ENCODE measurements around the gene IL22RA1. TPM values are rescaled to one million over a fixed set of nuclear protein-coding genes. Genes with fewer than 3 reads are reported as not detected.

Gene IL22RA1
- total and polyA plus RNA-seq, 2 donors from 2014 or later, result 1.4 TPM

- no peaks in the 10 kb centered on the region for H3K9me3 ChIP-seq (ENCODE audit: control insufficient read depth in 2 of 3, insufficient read depth in 1 of 3, low read length in 3 of 3)
- no peak for TF ChIP-seq CTCF (IDR thresholded peaks at IDR 0.05; ENCODE audit: borderline replicate concordance, extremely low read depth, insufficient read depth)
- no peak for FAIRE-seq
- H3K27ac ChIP-seq (ENCODE audit: low read depth in 2 of 2, low read length in 2 of 2), result no peak overlapping the region
- DNase-seq, result peak in 1 of 5 donors; percentile 24
- H3K4me1 ChIP-seq (ENCODE audit: control insufficient read depth in 2 of 3, insufficient read depth in 2 of 3, low read depth in 1 of 3, low read length in 3 of 3), result peaks cover 2 to 11% (median 10%) of the 10 kb centered on the region in 3 donors
- peaks cover 0 to 7% (median 0%) of the 10 kb centered on the region in 3 donors for H3K36me3 ChIP-seq (ENCODE audit: control insufficient read depth in 2 of 3, insufficient read depth in 3 of 3, low read length in 3 of 3)
- no peaks in the 10 kb centered on the region for H3K27me3 ChIP-seq (ENCODE audit: control insufficient read depth, insufficient read depth, low read length)
- no peak overlapping the region for H3K4me3 ChIP-seq (ENCODE audit: low read length in 3 of 3)
- no peak overlapping the region for H3K9ac ChIP-seq (ENCODE audit: low read length in 3 of 3)
- intact Hi-C loops (cut with DNase I), result no loop called here
These were observed 46.8 kb downstream of the IL22RA1 start for GRCh38 chr1:24096009-24096738.

- H3K9me3 ChIP-seq (ENCODE audit: control insufficient read depth in 2 of 3, insufficient read depth in 1 of 3, low read length in 3 of 3), result no peaks in the 10 kb centered on the region
- no peaks in the 10 kb centered on the region for H3K27me3 ChIP-seq (ENCODE audit: control insufficient read depth, insufficient read depth, low read length)
- FAIRE-seq, result no peak
- DNase-seq, result peak in 1 of 5 donors; percentile 5
- H3K4me1 ChIP-seq (ENCODE audit: control insufficient read depth in 2 of 3, insufficient read depth in 2 of 3, low read depth in 1 of 3, low read length in 3 of 3), result peaks cover 2 to 11% (median 10%) of the 10 kb centered on the region in 3 donors
- H3K36me3 ChIP-seq (ENCODE audit: control insufficient read depth in 2 of 3, insufficient read depth in 3 of 3, low read length in 3 of 3), result peaks cover 0 to 7% (median 0%) of the 10 kb centered on the region in 3 donors
- no peak overlapping the region for H3K4me3 ChIP-seq (ENCODE audit: low read length in 3 of 3)
- no peak for TF ChIP-seq CTCF (IDR thresholded peaks at IDR 0.05; ENCODE audit: borderline replicate concordance, extremely low read depth, insufficient read depth)
- no peak overlapping the region for H3K27ac ChIP-seq (ENCODE audit: low read depth in 2 of 2, low read length in 2 of 2)
- no peak overlapping the region for H3K9ac ChIP-seq (ENCODE audit: low read length in 3 of 3)
- intact Hi-C loops (cut with DNase I), result no loop called here
These were observed 47.6 kb downstream of the IL22RA1 start for GRCh38 chr1:24095140-24095859.

GRCh38 chr1:24094554-24094953, 48.4 kb downstream of the IL22RA1 start:
- peaks cover 2 to 11% (median 10%) of the 10 kb centered on the region in 3 donors for H3K4me1 ChIP-seq (ENCODE audit: control insufficient read depth in 2 of 3, insufficient read depth in 2 of 3, low read depth in 1 of 3, low read length in 3 of 3)

More at GRCh38 chr1:24094554-24094953, 48.4 kb downstream of the IL22RA1 start:
- no peak for FAIRE-seq
- H3K9ac ChIP-seq (ENCODE audit: low read length in 3 of 3), result no peak overlapping the region
- H3K27me3 ChIP-seq (ENCODE audit: control insufficient read depth, insufficient read depth, low read length), result no peaks in the 10 kb centered on the region
- no peak for TF ChIP-seq CTCF (IDR thresholded peaks at IDR 0.05; ENCODE audit: borderline replicate concordance, extremely low read depth, insufficient read depth)
- DNase-seq, result peak in 1 of 5 donors; percentile 37
- no peaks in the 10 kb centered on the region for H3K9me3 ChIP-seq (ENCODE audit: control insufficient read depth in 2 of 3, insufficient read depth in 1 of 3, low read length in 3 of 3)
- H3K27ac ChIP-seq (ENCODE audit: low read depth in 2 of 2, low read length in 2 of 2), result no peak overlapping the region
- H3K4me3 ChIP-seq (ENCODE audit: low read length in 3 of 3), result no peak overlapping the region
- intact Hi-C loops (cut with DNase I), result no loop called here
- peaks cover 0 to 7% (median 0%) of the 10 kb centered on the region in 3 donors for H3K36me3 ChIP-seq (ENCODE audit: control insufficient read depth in 2 of 3, insufficient read depth in 3 of 3, low read length in 3 of 3)
